Measurements from ENCODE around the gene HLA-C.

HLA-C gene

GRCh38 chr6:31228476-31228875 lies 43.4 kb downstream of the HLA-C start:
- no peak for DNase-seq (ENCODE audit: extremely low read depth, low read depth)

GRCh38 chr6:31227143-31227542 lies 44.7 kb downstream of the HLA-C start:
- no peak for TF ChIP-seq CTCF (IDR thresholded peaks at IDR 0.05; ENCODE audit: low read depth, low read length)
- DNase-seq (ENCODE audit: extremely low read depth, low read depth) = no peak

More at GRCh38 chr6:31228476-31228875, 43.4 kb downstream of the HLA-C start:
- no peak for TF ChIP-seq CTCF (IDR thresholded peaks at IDR 0.05; ENCODE audit: low read depth, low read length)

- no peak for TF ChIP-seq CTCF (IDR thresholded peaks at IDR 0.05; ENCODE audit: low read depth, low read length)
- DNase-seq (ENCODE audit: extremely low read depth, low read depth) = no peak
Measured at GRCh38 chr6:31225735-31226134, 46.2 kb downstream of the HLA-C start.

- no peak for DNase-seq (ENCODE audit: extremely low read depth, low read depth)
- no peak for TF ChIP-seq CTCF (IDR thresholded peaks at IDR 0.05; ENCODE audit: low read depth, low read length)
Measured at GRCh38 chr6:31222496-31222895, 49.4 kb downstream of the HLA-C start.

Data from AG09319 (cell line).